Endodermal cell (in vitro differentiated cells): ENCODE measurements around the gene DAW1. TPM values are rescaled to one million over a fixed set of nuclear protein-coding genes. Genes with fewer than 3 reads are reported as not detected.

Source experiments
- DNase-seq: peaks from one replicate; pipeline ENCODE4 v3.0.0-alpha.2; 2017
- H3K27ac ChIP-seq: 2 replicates; pipeline ENCODE4 v1.5.1; 2013; ENCODE audit warnings: mild to moderate bottlenecking, low read depth, low read length, moderate library complexity
- H3K27me3 ChIP-seq: 2 replicates; pipeline ENCODE4 v1.6.1; 2013; ENCODE audit warnings: mild to moderate bottlenecking, low read length, moderate library complexity; ENCODE audit not compliant: insufficient read depth, control insufficient read depth, poor library complexity, severe bottlenecking
- H3K36me3 ChIP-seq: 2 replicates; pipeline ENCODE4 v1.7.0; 2013; ENCODE audit warnings: mild to moderate bottlenecking, low read length, moderate library complexity; ENCODE audit not compliant: control insufficient read depth, insufficient read depth
- H3K4me1 ChIP-seq: one replicate; pipeline ENCODE4 v1.7.0; 2013; ENCODE audit warnings: low read length; ENCODE audit not compliant: control insufficient read depth, insufficient read depth
- H3K4me3 ChIP-seq: 2 replicates; pipeline ENCODE4 v1.5.1; 2013; ENCODE audit warnings: mild to moderate bottlenecking, low read length, moderate library complexity
- H3K9ac ChIP-seq: 2 replicates; pipeline ENCODE4 v1.6.1; 2013; ENCODE audit warnings: mild to moderate bottlenecking, low read length, moderate library complexity; ENCODE audit not compliant: poor library complexity, severe bottlenecking; ENCODE audit errors: extremely low read depth
- H3K9me3 ChIP-seq: 2 replicates; pipeline ENCODE4 v1.6.1; 2013; ENCODE audit warnings: mild to moderate bottlenecking, low read length, moderate library complexity; ENCODE audit not compliant: control insufficient read depth
- H3K27ac Mint-ChIP-seq: 2 replicates; pipeline ENCODE4 v1.8.0; 2020; ENCODE audit warnings: mixed read lengths
- H3K27me3 Mint-ChIP-seq: 2 replicates; pipeline ENCODE4 v1.8.0; 2021; ENCODE audit warnings: mild to moderate bottlenecking, mixed read lengths; ENCODE audit not compliant: insufficient read depth
- H3K36me3 Mint-ChIP-seq: 2 replicates; pipeline ENCODE4 v1.8.0; 2020; ENCODE audit warnings: low read depth, mixed read lengths
- H3K4me1 Mint-ChIP-seq: 2 replicates; pipeline ENCODE4 v1.8.0; 2020; ENCODE audit warnings: mixed read lengths
- H3K4me3 Mint-ChIP-seq: 2 replicates; pipeline ENCODE4 v1.8.0; 2020; ENCODE audit warnings: mild to moderate bottlenecking, moderate library complexity, mixed read lengths
- H3K9me3 Mint-ChIP-seq: 2 replicates; pipeline ENCODE4 v1.8.0; 2020; ENCODE audit warnings: mild to moderate bottlenecking, mixed read lengths
- WGBS, 2 experiments: methylation state at CpG; one replicate each; pipeline versions ENCODE4 v1.1.5 to v1.1.7; 2013; ENCODE audit warnings: missing lambda C conversion rate in 2 of 2, mixed read lengths in 1 of 2; ENCODE audit not compliant: insufficient coverage in 1 of 2, insufficient read length in 1 of 2; 5-methylcytosine and 5-hydroxymethylcytosine counted together
- long read RNA-seq, 4 experiments: library from polyadenylated mRNA in 2 of 4; library from RNA in 1 of 4; library from capped mRNA in 1 of 4; stranded (forward) in 3 of 4; unstranded in 1 of 4; transcript quantifications; one replicate each; pipeline ENCODE4 v2.0.0, GENCODE V29; 2020 to 2021; ENCODE audit warnings: inconsistent platforms in 1 of 4
- polyA plus RNA-seq, 2 experiments: library from polyadenylated mRNA; stranded (reverse); fragments of 50-300 nt; gene quantifications; one replicate each; pipeline ENCODE4 v1.2.3, GENCODE V29; 2013
- total RNA-seq, 2 donors: library from RNA; stranded (reverse); fragmentation: NEBNext Ultra II Directional in 1 of 2; extraction: Animal tissue kit (Norgen Biotek cat#: 25700) in 1 of 2; gene quantifications; 2 replicates in 1 of 2; 3 replicates in 1 of 2; pipeline ENCODE4 v1.2.1, GENCODE V29; 2021
- TF ChIP-seq, protein P1 (sequence below): fragments of 200-600 bp; sonication (generic); conservative IDR thresholded peaks from 2 replicates; pipeline ENCODE4 v1.5.0; 2021; ENCODE audit warnings: antibody characterized with exemption, mild to moderate bottlenecking

Gene DAW1, protein sequence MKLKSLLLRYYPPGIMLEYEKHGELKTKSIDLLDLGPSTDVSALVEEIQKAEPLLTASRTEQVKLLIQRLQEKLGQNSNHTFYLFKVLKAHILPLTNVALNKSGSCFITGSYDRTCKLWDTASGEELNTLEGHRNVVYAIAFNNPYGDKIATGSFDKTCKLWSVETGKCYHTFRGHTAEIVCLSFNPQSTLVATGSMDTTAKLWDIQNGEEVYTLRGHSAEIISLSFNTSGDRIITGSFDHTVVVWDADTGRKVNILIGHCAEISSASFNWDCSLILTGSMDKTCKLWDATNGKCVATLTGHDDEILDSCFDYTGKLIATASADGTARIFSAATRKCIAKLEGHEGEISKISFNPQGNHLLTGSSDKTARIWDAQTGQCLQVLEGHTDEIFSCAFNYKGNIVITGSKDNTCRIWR
- under 1 TPM in 1 of 2 donors, not detected in 1; 0.27 TPM for total RNA-seq
- not detected for polyA plus RNA-seq (2013, experiment 1 of 2)
- 0.25 TPM for polyA plus RNA-seq (2013, experiment 2 of 2)
- long read RNA-seq, experiment 1, partial matches to known transcripts: 0 of 1 reads
- long read RNA-seq, experiment 1, other reads (novel, unspliced or antisense): 1 of 1 reads
- long read RNA-seq, experiment 2: 0 reads
- long read RNA-seq, experiment 3, partial matches to known transcripts: 0 of 1 reads
- long read RNA-seq, experiment 3, other reads (novel, unspliced or antisense): 0 of 1 reads
- long read RNA-seq, experiment 4: 0 reads

DNA sequence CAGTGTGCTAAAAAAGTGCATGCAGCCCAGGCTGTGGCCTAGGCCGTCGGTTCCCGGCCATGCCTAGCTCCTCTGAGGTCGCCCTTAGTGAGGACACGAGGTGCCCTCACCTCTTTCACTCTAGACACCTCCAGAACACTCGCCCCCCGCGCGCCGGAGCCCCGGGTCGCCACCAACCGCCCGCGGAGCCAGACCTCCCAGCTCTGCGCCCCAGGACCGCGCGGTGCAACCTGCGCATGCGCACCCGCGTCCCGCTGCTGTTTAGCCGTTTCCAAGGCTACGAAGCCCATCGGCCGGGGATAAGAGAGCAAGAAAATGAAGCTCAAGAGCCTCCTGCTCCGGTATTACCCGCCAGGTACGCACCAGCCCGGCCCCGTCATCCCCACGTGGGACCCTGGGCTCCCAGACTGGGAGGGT, at the start of gene DAW1:
DAW1 (plus strand) TSS at position 257 of the 417 bp plus-strand sequence; CDS start at position 316, 59 bp downstream.
- TF ChIP-seq, protein P1, sequence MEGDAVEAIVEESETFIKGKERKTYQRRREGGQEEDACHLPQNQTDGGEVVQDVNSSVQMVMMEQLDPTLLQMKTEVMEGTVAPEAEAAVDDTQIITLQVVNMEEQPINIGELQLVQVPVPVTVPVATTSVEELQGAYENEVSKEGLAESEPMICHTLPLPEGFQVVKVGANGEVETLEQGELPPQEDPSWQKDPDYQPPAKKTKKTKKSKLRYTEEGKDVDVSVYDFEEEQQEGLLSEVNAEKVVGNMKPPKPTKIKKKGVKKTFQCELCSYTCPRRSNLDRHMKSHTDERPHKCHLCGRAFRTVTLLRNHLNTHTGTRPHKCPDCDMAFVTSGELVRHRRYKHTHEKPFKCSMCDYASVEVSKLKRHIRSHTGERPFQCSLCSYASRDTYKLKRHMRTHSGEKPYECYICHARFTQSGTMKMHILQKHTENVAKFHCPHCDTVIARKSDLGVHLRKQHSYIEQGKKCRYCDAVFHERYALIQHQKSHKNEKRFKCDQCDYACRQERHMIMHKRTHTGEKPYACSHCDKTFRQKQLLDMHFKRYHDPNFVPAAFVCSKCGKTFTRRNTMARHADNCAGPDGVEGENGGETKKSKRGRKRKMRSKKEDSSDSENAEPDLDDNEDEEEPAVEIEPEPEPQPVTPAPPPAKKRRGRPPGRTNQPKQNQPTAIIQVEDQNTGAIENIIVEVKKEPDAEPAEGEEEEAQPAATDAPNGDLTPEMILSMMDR: no peak
- Mint-ChIP-seq H3K9me3 (no peaks in the 10 kb centered on the region), H3K4me1 (peaks cover 7% of the 10 kb centered on the region), H3K27ac (no peak within 1 kb of the TSS), H3K4me3 (peak within 1 kb of the TSS; percentile 54), H3K27me3 (peaks cover 37% of the 10 kb centered on the region), H3K36me3 (no peaks in the 10 kb centered on the region)
- no peaks in the 10 kb centered on the region for H3K36me3 ChIP-seq
- peak within 1 kb of the TSS; percentile 53 for H3K9ac ChIP-seq
- DNase-seq: peak; percentile 83
- H3K27ac ChIP-seq: no peak within 1 kb of the TSS
- H3K27me3 ChIP-seq: peaks cover 34% of the 10 kb centered on the region
- H3K4me3 ChIP-seq: peak within 1 kb of the TSS; percentile 71
- peaks cover 7% of the 10 kb centered on the region for H3K4me1 ChIP-seq
- no peaks in the 10 kb centered on the region for H3K9me3 ChIP-seq
- WGBS, 2 experiments: 20 to 39% methylated on average over 8 to 34 of the region's 34 CpGs

DNA sequence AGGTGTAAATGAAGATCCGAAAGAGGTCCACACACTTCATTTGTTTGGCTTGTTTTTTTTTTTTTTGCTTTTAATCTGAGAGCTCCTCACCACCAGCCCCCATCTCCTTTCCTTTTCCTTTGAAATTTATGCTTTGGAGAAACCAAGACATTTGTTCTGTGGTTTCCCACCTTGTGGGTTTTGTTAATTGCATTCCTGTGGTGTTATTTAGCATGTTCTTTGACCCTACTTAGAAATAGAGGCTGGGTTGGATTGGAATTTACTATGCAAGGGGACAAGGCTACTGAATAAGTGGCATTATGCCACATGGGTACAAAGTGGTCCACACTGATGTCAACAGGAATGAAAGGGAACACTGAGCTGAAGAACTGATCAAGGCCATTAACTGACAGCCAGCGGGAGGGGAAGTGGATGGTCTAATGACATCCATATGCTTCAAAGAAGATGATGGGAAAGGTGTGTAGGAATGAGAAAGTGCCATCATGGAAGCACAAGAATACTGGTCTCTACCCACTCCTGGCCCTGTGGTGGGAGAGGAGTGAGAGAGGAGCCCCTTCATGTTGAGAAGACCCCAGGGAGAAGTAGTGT, 48.9 kb upstream of the DAW1 start:
- TF ChIP-seq, protein P1: no peak
- no peaks in the 10 kb centered on the region for H3K9me3 ChIP-seq
- H3K27ac ChIP-seq: no peak overlapping the region
- no peak overlapping the region for H3K4me3 ChIP-seq
- Mint-ChIP-seq H3K9me3 (no peaks in the 10 kb centered on the region), H3K36me3 (no peaks in the 10 kb centered on the region), H3K27me3 (no peaks in the 10 kb centered on the region), H3K4me3 (no peak overlapping the region), H3K4me1 (peaks cover 12% of the 10 kb centered on the region), H3K27ac (no peak overlapping the region)
- H3K4me1 ChIP-seq: no peaks in the 10 kb centered on the region
- H3K9ac ChIP-seq: no peak overlapping the region
- no peaks in the 10 kb centered on the region for H3K36me3 ChIP-seq
- no peaks in the 10 kb centered on the region for H3K27me3 ChIP-seq
- DNase-seq: no peak
- WGBS, 2 experiments: 80 to 96% methylated on average over 1 to 2 of the region's 2 CpGs

DNA sequence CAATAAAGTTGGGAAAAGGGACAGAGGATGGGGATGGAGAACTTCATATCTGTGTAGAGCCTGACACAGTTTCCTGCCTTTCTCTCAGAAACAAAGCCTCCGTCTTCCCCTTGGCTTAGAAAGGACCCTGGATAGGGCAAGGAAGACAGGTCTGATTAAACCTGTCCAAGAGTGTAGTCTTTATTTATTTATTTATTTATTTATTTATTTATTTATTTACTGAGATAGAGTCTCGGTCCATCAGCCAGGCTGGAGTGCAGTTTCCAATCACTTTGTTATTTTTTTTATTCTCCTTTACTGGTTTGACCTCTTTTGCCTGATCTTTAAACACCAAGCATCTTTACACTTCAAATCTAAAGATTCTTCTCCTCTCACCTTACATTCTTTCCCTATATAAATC, 47.5 kb upstream of the DAW1 start:
- Mint-ChIP-seq H3K9me3 (no peaks in the 10 kb centered on the region), H3K4me1 (no peaks in the 10 kb centered on the region), H3K36me3 (no peaks in the 10 kb centered on the region), H3K27me3 (no peaks in the 10 kb centered on the region), H3K27ac (no peak overlapping the region), H3K4me3 (no peak overlapping the region)
- H3K27me3 ChIP-seq: no peaks in the 10 kb centered on the region
- H3K4me3 ChIP-seq: no peak overlapping the region
- no peak for DNase-seq
- no peak overlapping the region for H3K9ac ChIP-seq
- H3K9me3 ChIP-seq: no peaks in the 10 kb centered on the region
- no peaks in the 10 kb centered on the region for H3K36me3 ChIP-seq
- TF ChIP-seq, protein P1: no peak
- no peak overlapping the region for H3K27ac ChIP-seq
- 64% methylated on average over 2 of the region's 2 CpGs; no CpG with 5 or more reads in 1 of the 2 experiments for WGBS, 2 experiments
- H3K4me1 ChIP-seq: no peaks in the 10 kb centered on the region
